RWPE1 (cell line): ENCODE measurements around the gene MAP3K7.

Experiments used
- CTCF ChIA-PET: fragments of 350-600 bp; sonication (Branson Sonifier 250); formaldehyde crosslinking; extraction: SDS; loops from one replicate; lab custom pipeline; 2021; lab: Yijun Ruan, JAX
- POLR2A ChIA-PET: fragments of 400-600 bp; formaldehyde crosslinking; extraction: SDS; loops from one replicate; lab custom pipeline; 2020; ENCODE audit warnings: antibody characterized with exemption; ENCODE audit not compliant: low non-redundant PET; lab: Yijun Ruan, JAX
- DNase-seq: peaks from one replicate; pipeline ENCODE4 v3.0.0; 2012; ENCODE audit warnings: low spot score
- H3K27ac ChIP-seq: fragments of 450-650 bp; 2 replicates; pipeline ENCODE4 v1.5.1; 2017
- CTCF ChIP-seq: fragments of 450-650 bp; conservative IDR thresholded peaks from 2 replicates; pipeline ENCODE4 v1.5.1; 2017; ENCODE audit warnings: low read depth, mild to moderate bottlenecking

MAP3K7 gene

DNA sequence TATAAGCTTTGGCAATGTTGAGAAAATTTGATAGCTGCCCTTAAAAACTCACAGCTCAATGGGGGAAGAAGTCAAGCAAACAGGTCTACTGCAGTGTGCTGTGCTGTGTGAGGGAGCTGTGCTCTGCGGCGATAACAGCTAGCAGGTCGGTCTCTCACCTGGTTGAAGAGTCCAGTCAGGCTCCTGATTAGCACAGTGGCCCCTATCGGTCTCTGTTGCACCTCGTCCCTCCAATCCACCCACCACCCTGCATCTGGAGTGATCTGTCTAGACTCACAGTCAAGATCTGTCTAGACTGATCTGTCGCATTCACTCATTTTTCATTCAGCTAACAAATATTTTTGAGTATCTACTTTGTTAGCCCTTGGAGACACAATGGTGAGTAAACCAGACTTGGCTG lies 94.1 kb downstream of the MAP3K7 start:
- ChIA-PET POLR2A (no interaction called here), CTCF (no interaction called here)
- no peak overlapping the region for H3K27ac ChIP-seq
- no peak for DNase-seq
- no peak for TF ChIP-seq CTCF

GRCh38 chr6:90492369-90492768 lies 94.5 kb downstream of the MAP3K7 start:
- DNase-seq = no peak
- ChIA-PET POLR2A (no interaction called here), CTCF (no interaction called here)

GRCh38 chr6:90490030-90490716 lies 96.7 kb downstream of the MAP3K7 start:
- DNase-seq = no peak
- no peak for TF ChIP-seq CTCF
- POLR2A ChIA-PET = no interaction called here
- CTCF ChIA-PET = interaction anchor here (0.7 kb wide), 1 partner anchor 23 kb away, joined by 3 read pairs; no protein-coding TSS in a partner anchor
- H3K27ac ChIP-seq = no peak overlapping the region

More at GRCh38 chr6:90492369-90492768, 94.5 kb downstream of the MAP3K7 start:
- no peak overlapping the region for H3K27ac ChIP-seq
- no peak for TF ChIP-seq CTCF

DNA sequence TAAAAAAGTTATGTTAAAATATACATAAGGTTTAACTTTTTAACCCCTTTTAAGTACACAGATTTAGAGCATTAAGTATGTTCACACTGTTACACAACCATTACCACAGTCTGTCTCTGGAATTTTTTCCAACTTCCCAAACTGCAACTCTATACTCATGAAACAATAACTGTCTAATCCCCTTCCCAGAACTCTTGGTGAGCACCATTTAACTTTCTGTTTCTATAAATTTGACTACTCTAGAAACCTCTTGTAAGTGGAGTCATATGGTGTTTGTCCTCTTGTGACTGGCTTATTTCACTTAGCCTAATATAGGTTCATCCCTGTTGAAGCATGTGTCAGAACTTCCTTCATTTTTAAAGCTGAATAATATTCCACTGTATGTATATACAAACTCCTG lies 98.1 kb downstream of the MAP3K7 start:
- ChIA-PET POLR2A (no interaction called here), CTCF (no interaction called here)
- TF ChIP-seq CTCF = no peak
- no peak overlapping the region for H3K27ac ChIP-seq
- DNase-seq = no peak

GRCh38 chr6:90485635-90486277 lies 101.1 kb downstream of the MAP3K7 start:
- no peak overlapping the region for H3K27ac ChIP-seq
- TF ChIP-seq CTCF = no peak
- POLR2A ChIA-PET = no interaction called here
- no peak for DNase-seq
- CTCF ChIA-PET = no interaction called here

DNA sequence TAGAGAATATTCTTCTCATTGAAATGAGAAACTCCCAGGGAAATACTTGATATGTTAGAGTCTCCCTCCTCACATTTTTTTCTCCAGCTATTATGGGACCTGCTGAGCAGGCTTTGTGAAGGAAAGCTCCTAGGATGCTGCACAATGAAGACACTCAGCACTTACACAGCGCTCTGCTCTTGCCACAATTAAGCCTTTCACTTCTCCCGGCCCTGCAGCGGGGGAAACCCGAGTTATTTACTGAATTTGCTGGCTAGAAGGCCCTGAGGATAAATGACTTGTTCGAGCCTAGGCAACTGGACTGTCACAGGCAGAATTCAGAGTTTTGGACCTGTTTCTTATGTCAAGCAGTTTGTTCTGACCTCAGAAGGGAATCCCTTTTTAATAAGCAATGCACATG lies 102.0 kb downstream of the MAP3K7 start:
- DNase-seq = no peak
- no peak overlapping the region for H3K27ac ChIP-seq
- POLR2A ChIA-PET = interaction anchor here (0.6 kb wide), 1 partner anchor 16 kb away, joined by 4 read pairs; no protein-coding TSS in a partner anchor
- no peak for TF ChIP-seq CTCF
- CTCF ChIA-PET = no interaction called here
